Epithelial cell of prostate (primary cell): Measurements from ENCODE around the gene IDH1.
"Not testable (repeated sequence)": the region's sequence is repeated elsewhere in the genome, so short reads cannot be mapped to it uniquely, and the experiment has no call there.

Experiments used
- DNase-seq: peaks from one replicate; pipeline ENCODE4 v3.0.0-alpha.2; 2011; ENCODE audit warnings: low read depth, low spot score
- H3K27ac ChIP-seq: fragments of 450-650 bp; 2 replicates; pipeline ENCODE4 v1.5.1; 2017; ENCODE audit warnings: mild to moderate bottlenecking

Gene IDH1

GRCh38 chr2:208254871-208255556 is at the start of gene IDH1:
Gene IDH1 (minus strand): TSS chr2:208255071. CDS start chr2:208251551, 3,520 bp downstream.
- peak; percentile 37 for DNase-seq
- H3K27ac ChIP-seq = peak within 1 kb of the TSS; percentile 67

GRCh38 chr2:208304157-208304556 is 49.3 kb upstream of the IDH1 start:
- no peak overlapping the region for H3K27ac ChIP-seq
- DNase-seq = no peak

- H3K27ac ChIP-seq = peak overlapping the region; percentile 69
- DNase-seq = peak; percentile 44
These were observed 46.2 kb upstream of the IDH1 start for GRCh38 chr2:208300847-208301618.

GRCh38 chr2:208297961-208298360 is 43.1 kb upstream of the IDH1 start:
- DNase-seq = no peak
- no peak overlapping the region for H3K27ac ChIP-seq

GRCh38 chr2:208296610-208297009 is 41.7 kb upstream of the IDH1 start:
- H3K27ac ChIP-seq = no peak overlapping the region
- DNase-seq = no peak

GRCh38 chr2:208295834-208296233 is 41.0 kb upstream of the IDH1 start:
- no peak for DNase-seq
- H3K27ac ChIP-seq = no peak overlapping the region

- H3K27ac ChIP-seq = no peak overlapping the region
- DNase-seq = no peak
These were observed 39.7 kb upstream of the IDH1 start for GRCh38 chr2:208294482-208295024.

- no peak overlapping the region for H3K27ac ChIP-seq
- no peak for DNase-seq
These were observed 31.0 kb upstream of the IDH1 start for GRCh38 chr2:208285853-208286252.

GRCh38 chr2:208280933-208281332 is 26.1 kb upstream of the IDH1 start:
- no peak for DNase-seq
- no peak overlapping the region for H3K27ac ChIP-seq

- no peak overlapping the region for H3K27ac ChIP-seq
- no peak for DNase-seq
These were observed 25.4 kb upstream of the IDH1 start for GRCh38 chr2:208280234-208280633.

- no peak for DNase-seq
- no peak overlapping the region for H3K27ac ChIP-seq
These were observed 24.4 kb upstream of the IDH1 start for GRCh38 chr2:208279236-208279635.

- DNase-seq = no peak
These were observed 23.7 kb upstream of the IDH1 start for GRCh38 chr2:208278549-208278948.

GRCh38 chr2:208274748-208275147 is 19.9 kb upstream of the IDH1 start:
- no peak overlapping the region for H3K27ac ChIP-seq
- DNase-seq = no peak

More at GRCh38 chr2:208278549-208278948, 23.7 kb upstream of the IDH1 start:
- H3K27ac ChIP-seq = no peak overlapping the region

- DNase-seq = no peak
- H3K27ac ChIP-seq = no peak overlapping the region
These were observed 14.2 kb upstream of the IDH1 start for GRCh38 chr2:208269091-208269490.

- H3K27ac ChIP-seq = no peak overlapping the region
- DNase-seq = no peak
These were observed 13.5 kb upstream of the IDH1 start for GRCh38 chr2:208268156-208268952.

- not testable (repeated sequence) for DNase-seq
- H3K27ac ChIP-seq = peak overlapping the region; percentile 90
These were observed 12.7 kb upstream of the IDH1 start for GRCh38 chr2:208267526-208267925.

- H3K27ac ChIP-seq = peak overlapping the region; percentile 90
These were observed 12.1 kb upstream of the IDH1 start for GRCh38 chr2:208266936-208267335.

GRCh38 chr2:208266553-208266893 is 11.7 kb upstream of the IDH1 start:
- H3K27ac ChIP-seq = peak overlapping the region; percentile 90
- DNase-seq = no peak

More at GRCh38 chr2:208266936-208267335, 12.1 kb upstream of the IDH1 start:
- no peak for DNase-seq

- peak; percentile 60 for DNase-seq
- peak within 1 kb of the TSS; percentile 90 for H3K27ac ChIP-seq
These were observed 11.1 kb upstream of the IDH1 start, which contains the start of gene PIKFYVE for GRCh38 chr2:208265801-208266552. Gene PIKFYVE (plus strand): TSS chr2:208266255. CDS start chr2:208271520, 5,265 bp downstream.

GRCh38 chr2:208265371-208265800 is 10.5 kb upstream of the IDH1 start:
- no peak for DNase-seq
- H3K27ac ChIP-seq = peak overlapping the region; percentile 90
